GM19023 (cell line): Measurements from ENCODE around the gene NEUROG2.

Experiments used
- ATAC-seq: cut with Tn5 transposase; IDR thresholded peaks from one replicate; pipeline ENCODE4 v1.9.1; 2021; ENCODE audit warnings: mild to moderate bottlenecking, moderate library complexity; ENCODE audit not compliant: unreplicated experiment

Gene NEUROG2

GRCh38 chr4:112521123-112522023 lies 5.4 kb upstream of the NEUROG2 start:
- ATAC-seq = no peak

- no peak for ATAC-seq
Observed at GRCh38 chr4:112520598-112521122, 4.7 kb upstream of the NEUROG2 start.

DNA sequence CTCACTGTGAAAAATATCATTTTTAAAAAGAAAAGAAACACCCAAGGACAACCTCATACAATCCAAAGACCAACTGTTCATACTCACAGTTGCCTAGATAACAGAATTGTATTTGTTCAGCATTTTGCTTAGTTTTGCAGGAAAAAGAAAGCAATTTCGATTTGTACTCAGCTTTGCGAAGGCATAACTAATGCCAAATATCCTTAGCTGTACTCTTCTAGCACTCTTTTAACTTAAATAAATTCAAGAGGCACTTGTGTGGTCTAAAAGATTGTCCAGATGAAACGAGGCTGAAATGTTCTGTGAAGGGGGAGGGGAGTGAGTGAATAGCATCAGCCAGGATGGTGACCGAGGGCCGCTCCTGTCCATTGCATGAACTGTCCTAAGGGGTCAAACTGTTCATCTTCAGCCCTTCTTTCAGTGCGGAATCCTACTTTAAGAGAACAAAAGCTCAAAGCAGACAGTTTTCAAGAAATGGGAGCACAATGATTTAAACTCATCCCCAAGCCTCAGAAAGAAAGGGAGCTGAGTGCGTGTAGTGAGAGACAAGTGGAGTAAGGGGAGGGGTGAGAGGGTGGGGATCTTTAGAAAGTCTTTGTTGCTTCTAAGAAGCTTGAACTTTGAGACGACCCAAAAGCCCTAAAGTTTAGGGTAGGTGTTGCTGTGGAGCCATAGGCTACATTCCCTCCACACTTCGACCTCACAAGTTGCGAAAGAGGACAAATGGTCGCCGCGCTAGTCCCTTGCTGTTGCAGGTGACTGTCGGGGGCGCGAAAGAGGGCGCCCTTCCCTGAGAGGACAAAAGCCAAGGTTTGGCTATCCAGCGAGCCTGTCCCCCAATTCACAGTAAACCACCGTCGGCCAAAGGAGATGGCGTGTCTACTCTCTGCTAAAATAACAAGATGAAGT lies 4.0 kb upstream of the NEUROG2 start:
- ATAC-seq = no peak

- ATAC-seq = no peak
Observed at GRCh38 chr4:112518675-112519074, 2.7 kb upstream of the NEUROG2 start.

GRCh38 chr4:112517911-112518310 lies 1.9 kb upstream of the NEUROG2 start:
- ATAC-seq = no peak

- peak; percentile 21 for ATAC-seq
Observed at GRCh38 chr4:112517067-112517634, 1.2 kb upstream of the NEUROG2 start.

- ATAC-seq = peak; percentile 25
Observed at GRCh38 chr4:112516471-112517066, 589 bp upstream of the NEUROG2 start.

DNA sequence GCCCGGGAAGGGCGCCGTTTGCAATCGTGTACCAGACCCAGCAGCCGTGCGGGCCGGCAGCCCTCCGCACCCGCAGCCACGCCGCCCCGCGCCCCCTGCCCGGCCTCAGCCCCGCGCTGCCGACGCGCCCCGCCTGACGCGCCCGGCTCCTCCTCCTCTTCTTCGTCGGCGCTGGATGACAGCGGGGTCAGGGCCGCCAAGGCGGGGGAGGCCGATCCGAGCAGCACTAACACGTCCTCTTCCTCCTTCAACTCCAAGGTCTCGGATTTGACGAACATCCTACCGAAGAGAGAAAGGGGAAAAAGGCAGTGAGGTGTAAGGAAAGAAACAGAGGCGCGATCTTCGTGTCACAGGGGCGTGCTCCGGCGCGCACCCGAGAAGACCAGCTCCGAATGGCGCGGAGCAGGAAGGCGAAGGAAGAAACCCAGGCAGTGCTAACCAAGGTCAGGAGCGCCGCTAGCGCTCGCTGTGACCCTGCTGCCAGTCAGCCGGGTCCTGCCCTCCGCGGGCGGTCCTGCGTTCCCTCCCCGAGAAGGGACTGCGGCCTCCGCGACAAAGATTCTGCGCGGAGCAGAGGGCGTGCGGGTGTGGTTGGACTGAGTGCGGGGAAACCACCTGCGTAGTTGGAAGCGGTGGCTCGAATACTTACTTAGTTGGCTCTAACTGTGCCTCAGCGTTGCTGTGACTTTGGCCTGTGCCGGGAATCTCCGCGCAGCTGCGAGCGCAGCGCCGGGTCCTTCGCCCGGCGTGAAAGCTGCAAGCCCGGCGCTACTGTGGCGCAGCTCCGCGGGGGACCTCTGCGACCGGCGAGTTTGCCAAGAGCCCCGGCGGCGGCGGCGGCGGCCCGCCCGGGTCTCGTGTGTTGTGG lies 548 bp downstream of the NEUROG2 start:
- ATAC-seq = peak; percentile 47

GRCh38 chr4:112514647-112515197 lies 1.3 kb downstream of the NEUROG2 start:
- peak; percentile 7 for ATAC-seq

DNA sequence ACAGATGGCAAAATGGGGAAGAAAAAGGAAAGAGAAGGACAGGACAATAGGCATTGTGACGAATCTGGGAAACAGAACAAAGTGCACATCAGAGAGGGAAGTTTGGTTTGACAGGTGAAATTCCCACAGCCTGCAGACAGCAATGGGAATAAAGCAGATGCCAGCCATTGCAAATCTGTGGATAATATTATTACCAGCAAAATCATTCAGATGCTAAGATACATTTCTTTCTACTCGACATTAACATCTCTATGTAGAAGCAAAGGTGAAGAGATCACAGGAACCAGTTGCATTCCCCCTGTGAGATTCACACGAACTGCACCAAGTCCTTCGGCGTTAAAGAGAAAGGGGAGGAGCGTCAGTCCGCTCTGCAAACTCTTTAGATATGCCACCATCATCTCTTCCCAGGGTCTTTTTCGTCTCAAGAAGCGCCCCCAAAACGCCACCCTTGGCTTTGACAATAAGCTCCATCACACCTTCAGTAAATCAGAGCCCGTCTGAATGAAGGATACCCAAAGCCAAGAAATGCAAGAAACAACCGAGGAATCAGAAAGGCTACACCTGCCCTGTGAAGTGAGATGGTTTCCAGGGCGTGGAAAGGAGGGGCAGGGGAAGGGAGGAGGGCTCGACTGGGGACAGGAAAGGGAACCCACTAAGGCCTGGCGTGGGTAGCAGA lies 1.9 kb downstream of the NEUROG2 start:
- peak; percentile 18 for ATAC-seq

DNA sequence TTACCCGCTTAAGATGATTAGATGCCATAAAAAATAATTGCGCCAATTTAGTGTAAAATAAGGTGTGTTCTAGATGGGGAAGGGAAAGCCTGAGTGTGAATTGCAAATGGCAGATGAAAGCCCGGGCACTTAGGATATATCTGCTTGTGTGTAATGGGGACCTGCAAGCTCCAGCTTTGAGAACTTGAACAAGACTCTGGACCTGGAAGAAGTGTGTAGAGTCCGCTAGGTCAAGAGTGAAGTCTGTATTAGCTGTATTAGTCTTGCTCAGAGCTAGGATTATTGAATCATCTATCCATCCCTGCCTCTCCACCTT lies 4.2 kb downstream of the NEUROG2 start:
- ATAC-seq = no peak

GRCh38 chr4:112511093-112511802 lies 4.7 kb downstream of the NEUROG2 start:
- no peak for ATAC-seq

GRCh38 chr4:112510291-112511092 lies 5.5 kb downstream of the NEUROG2 start:
- ATAC-seq = no peak

DNA sequence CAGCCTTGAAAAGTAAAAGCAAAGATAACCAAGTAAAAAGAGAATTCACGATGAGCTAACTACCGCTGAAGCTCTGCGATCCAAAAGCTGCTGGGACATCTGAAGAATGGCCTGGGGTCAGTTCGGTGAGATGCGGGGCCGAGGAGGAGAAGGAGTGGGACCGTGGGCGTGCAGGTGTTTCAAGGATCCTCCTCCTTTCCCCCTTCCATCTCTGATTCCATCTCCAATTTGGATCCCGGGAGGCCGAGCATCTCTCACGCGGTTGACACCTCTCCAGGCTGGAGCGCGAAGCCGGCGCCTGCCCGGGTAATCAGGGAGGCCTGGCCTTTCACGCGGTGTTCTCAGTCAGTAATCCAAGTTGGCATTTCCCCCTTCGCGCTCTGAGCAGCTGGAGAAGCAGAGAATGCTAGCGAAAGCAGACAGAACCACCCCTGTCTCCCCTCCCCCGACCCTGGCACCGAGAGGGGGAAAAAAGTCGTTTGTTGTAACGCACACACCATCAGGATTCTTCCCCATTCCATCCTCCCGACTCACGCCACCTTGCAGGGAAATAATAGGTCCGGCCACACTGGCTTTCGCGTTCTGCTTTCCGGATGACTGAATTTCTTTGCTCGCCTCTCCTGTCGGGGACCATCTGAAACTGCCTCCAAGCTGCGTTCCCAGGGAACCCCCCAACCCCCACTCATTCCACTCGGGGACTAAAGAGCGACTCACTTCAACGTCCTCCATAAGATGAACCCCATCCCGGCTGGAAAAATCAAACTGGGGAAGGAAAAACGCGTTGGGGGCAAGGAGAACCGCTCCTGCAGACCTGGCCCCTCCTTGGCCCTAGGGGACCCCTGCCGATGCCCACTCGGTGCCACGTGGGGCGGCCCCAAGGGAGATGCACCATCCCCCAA lies 6.5 kb downstream of the NEUROG2 start:
- ATAC-seq = no peak

DNA sequence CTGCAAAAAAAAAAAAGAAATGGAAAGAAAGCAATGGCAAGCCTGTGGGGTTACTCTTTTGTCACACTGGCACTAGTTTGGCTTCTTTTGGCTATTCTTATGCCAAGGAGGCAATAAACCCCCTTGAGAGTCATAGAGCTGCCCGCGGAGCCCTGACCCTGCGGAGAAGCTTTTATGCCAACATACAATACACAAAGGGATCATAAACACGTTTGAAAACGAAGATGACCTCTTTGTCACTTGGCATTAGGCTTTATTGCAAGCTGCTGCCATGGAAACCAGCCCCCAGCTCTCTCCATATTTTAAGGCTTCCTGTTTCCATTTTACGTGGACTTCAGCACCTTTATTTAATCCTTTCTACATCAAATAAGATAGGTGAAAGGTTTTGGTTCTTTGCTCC lies 7.6 kb downstream of the NEUROG2 start:
- ATAC-seq = no peak

- ATAC-seq = no peak
Observed at GRCh38 chr4:112504807-112505206, 11.2 kb downstream of the NEUROG2 start.

DNA sequence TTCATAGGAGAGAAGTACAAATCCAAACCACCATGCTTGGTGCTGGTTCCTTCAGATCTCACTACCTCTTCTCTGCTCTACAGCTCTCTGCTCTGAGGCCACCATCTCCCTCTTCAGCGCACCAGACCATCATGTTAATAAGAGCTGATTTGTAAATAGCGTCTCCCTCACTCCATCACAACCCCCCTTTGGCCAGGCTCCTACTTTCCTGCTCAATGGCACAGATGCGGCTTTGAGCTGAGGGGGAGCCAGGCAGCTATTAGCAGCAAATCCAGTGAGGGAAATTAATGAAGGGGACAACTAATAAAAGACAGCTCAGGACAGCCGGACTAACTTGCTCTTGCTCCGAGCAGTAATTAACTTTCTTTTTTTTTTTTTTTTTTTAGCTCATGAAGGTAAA lies 13.1 kb downstream of the NEUROG2 start:
- ATAC-seq = no peak
